Measurements from ENCODE around the gene VANGL2.

VANGL2 gene

DNA sequence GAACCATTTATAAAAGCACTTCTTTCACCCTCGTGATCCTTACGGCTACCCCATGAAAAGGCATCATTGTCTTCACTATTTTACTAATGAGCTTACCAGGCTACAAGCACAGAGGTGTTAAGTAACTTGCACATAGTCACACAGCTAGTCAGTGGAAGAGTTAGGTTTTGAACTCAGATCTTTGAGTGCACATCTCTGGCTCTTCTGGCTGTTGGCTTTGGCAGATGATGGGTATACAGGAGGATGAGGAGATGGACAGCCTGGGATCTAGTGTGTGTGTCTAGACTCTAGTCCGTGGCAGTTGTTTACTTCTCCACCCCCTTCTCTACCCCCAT is 11.6 kb downstream of the VANGL2 start:
- Histone ChIP-seq H3K4me1 (ENCODE audit: low read depth, poor library complexity, severe bottlenecking) (no peaks in the 10 kb centered on the region), H3K4me2 (no peak overlapping the region), H3K36me3 (ENCODE audit: insufficient read depth) (no peaks in the 10 kb centered on the region), H2AFZ (ENCODE audit: low read depth) (no peak overlapping the region), H3K79me2 (ENCODE audit: insufficient read depth, low read depth) (no peaks in the 10 kb centered on the region), H4K20me1 (ENCODE audit: insufficient read depth) (no peaks in the 10 kb centered on the region), H3K4me3 (IDR thresholded peaks at IDR 0.05; ENCODE audit: insufficient read depth, low read depth, low read length) (no peak overlapping the region), H3K9ac (no peak overlapping the region), H3K27me3 (ENCODE audit: insufficient read depth, low read depth) (peaks cover 4% of the 10 kb centered on the region; the same call in 1 of the 2 replicates), H3K27ac (no peak overlapping the region)
- TF ChIP-seq, protein P1, sequence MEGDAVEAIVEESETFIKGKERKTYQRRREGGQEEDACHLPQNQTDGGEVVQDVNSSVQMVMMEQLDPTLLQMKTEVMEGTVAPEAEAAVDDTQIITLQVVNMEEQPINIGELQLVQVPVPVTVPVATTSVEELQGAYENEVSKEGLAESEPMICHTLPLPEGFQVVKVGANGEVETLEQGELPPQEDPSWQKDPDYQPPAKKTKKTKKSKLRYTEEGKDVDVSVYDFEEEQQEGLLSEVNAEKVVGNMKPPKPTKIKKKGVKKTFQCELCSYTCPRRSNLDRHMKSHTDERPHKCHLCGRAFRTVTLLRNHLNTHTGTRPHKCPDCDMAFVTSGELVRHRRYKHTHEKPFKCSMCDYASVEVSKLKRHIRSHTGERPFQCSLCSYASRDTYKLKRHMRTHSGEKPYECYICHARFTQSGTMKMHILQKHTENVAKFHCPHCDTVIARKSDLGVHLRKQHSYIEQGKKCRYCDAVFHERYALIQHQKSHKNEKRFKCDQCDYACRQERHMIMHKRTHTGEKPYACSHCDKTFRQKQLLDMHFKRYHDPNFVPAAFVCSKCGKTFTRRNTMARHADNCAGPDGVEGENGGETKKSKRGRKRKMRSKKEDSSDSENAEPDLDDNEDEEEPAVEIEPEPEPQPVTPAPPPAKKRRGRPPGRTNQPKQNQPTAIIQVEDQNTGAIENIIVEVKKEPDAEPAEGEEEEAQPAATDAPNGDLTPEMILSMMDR (conservative IDR thresholded peaks at IDR 0.05; ENCODE audit: low read depth, low read length) = no peak

DNA sequence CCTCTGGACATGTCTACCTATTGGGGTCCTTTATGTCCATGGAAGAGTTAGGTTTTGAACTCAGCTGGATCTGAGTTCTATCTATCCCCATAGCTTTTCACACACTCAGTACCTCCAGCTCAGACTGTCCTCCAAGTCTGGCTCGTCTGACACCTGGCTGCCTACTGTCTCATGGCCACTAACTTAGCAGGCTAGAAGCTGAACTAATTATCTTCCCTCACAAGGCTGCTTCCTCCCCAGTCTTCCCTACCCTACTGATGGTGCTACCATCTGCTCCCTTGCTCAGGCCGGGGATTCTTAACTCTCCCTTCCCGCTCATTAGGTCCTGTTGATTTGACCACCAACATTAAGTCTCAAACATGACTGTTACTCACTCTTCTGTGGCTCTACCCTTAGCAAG is 13.4 kb downstream of the VANGL2 start:
- Histone ChIP-seq H3K27me3 (ENCODE audit: insufficient read depth, low read depth) (peaks cover 7% of the 10 kb centered on the region; the same call in 1 of the 2 replicates), H3K79me2 (ENCODE audit: insufficient read depth, low read depth) (no peaks in the 10 kb centered on the region), H4K20me1 (ENCODE audit: insufficient read depth) (no peaks in the 10 kb centered on the region), H3K9ac (no peak overlapping the region), H3K36me3 (ENCODE audit: insufficient read depth) (no peaks in the 10 kb centered on the region), H3K4me1 (ENCODE audit: low read depth, poor library complexity, severe bottlenecking) (no peaks in the 10 kb centered on the region), H3K4me3 (IDR thresholded peaks at IDR 0.05; ENCODE audit: insufficient read depth, low read depth, low read length) (no peak overlapping the region), H2AFZ (ENCODE audit: low read depth) (no peak overlapping the region), H3K4me2 (no peak overlapping the region), H3K27ac (no peak overlapping the region)
- TF ChIP-seq, protein P1 (conservative IDR thresholded peaks at IDR 0.05; ENCODE audit: low read depth, low read length) = no peak

DNA sequence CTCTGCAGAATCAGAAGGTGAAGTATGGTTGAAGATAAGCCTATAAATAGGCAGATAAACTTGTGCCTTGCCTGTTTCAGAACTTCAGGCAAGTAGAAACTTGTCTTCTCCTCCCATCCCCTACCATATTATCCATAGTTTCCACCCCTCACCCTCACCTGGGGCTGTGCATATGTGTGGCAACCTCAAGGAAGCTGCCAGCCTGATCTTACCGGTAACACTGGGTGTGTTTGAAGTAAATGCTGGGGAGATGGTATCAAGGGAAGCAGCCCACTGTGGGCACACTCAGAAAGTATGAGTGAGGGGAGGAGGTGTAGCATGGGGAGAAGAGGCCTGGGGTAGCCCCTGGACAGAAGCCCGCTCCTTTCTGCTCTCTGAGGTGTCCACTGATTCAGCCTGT is 14.5 kb downstream of the VANGL2 start:
- Histone ChIP-seq H2AFZ (ENCODE audit: low read depth) (no peak overlapping the region), H3K36me3 (ENCODE audit: insufficient read depth) (no peaks in the 10 kb centered on the region), H3K9ac (no peak overlapping the region), H3K4me1 (ENCODE audit: low read depth, poor library complexity, severe bottlenecking) (no peaks in the 10 kb centered on the region), H3K27ac (no peak overlapping the region), H3K4me3 (IDR thresholded peaks at IDR 0.05; ENCODE audit: insufficient read depth, low read depth, low read length) (no peak overlapping the region), H3K27me3 (ENCODE audit: insufficient read depth, low read depth) (peaks cover 7% of the 10 kb centered on the region; the same call in 1 of the 2 replicates), H4K20me1 (ENCODE audit: insufficient read depth) (no peaks in the 10 kb centered on the region), H3K79me2 (ENCODE audit: insufficient read depth, low read depth) (no peaks in the 10 kb centered on the region), H3K4me2 (no peak overlapping the region)
- TF ChIP-seq, protein P1 (conservative IDR thresholded peaks at IDR 0.05; ENCODE audit: low read depth, low read length) = no peak

DNA sequence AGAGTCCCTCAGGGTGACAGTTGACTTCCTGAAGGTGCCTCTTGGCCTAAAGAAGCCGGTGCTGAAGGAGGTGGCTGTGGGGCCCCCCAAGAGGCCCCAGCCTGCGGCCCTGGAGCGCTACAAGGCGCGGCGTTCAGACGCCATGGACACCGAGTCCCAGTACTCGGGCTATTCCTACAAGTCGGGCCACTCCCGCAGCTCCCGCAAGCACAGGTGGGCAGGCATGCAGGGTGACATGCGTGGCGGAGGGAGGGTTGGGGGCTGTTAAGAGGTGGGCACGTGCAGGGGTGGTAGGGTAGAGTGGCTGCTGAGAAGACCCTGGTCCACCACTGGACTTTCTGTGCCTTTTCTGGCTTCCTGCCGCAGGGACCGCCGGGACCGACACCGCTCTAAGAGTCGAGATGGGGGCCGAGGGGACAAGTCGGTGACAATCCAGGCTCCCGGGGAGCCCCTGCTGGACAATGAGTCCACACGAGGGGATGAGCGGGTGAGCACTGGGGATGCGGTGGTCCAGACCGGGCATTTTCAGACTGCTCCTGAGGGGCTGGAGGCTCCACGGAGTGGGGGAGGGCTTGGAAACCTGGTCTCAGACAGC is 15.4 kb downstream of the VANGL2 start:
- Histone ChIP-seq H3K4me1 (ENCODE audit: low read depth, poor library complexity, severe bottlenecking) (no peaks in the 10 kb centered on the region), H3K4me3 (IDR thresholded peaks at IDR 0.05; ENCODE audit: insufficient read depth, low read depth, low read length) (no peak overlapping the region), H4K20me1 (ENCODE audit: insufficient read depth) (no peaks in the 10 kb centered on the region), H3K79me2 (ENCODE audit: insufficient read depth, low read depth) (no peaks in the 10 kb centered on the region), H3K27ac (no peak overlapping the region), H3K4me2 (no peak overlapping the region), H3K36me3 (ENCODE audit: insufficient read depth) (no peaks in the 10 kb centered on the region), H2AFZ (ENCODE audit: low read depth) (no peak overlapping the region), H3K27me3 (ENCODE audit: insufficient read depth, low read depth) (peaks cover 7% of the 10 kb centered on the region; the same call in 1 of the 2 replicates), H3K9ac (no peak overlapping the region)
- TF ChIP-seq, protein P1 (conservative IDR thresholded peaks at IDR 0.05; ENCODE audit: low read depth, low read length) = no peak

Data from KMS-11 (cell line).